ENCODE data around the gene MAP4K2. TPM values are rescaled to one million over a fixed set of nuclear protein-coding genes. Genes with fewer than 3 reads are reported as not detected.
A peak's percentile ranks its signal among the peaks of the same experiment; 100 is the strongest.

The MAP4K2 gene
- total RNA-seq, 1 experiment from 2014 or later: 14.4 TPM

- peak; percentile 100 for DNase-seq (ENCODE audit: low read depth)
- in situ Hi-C loops (cut with HindIII; ENCODE audit: low pct_unique_long_range_greater_than_20kb, low sequenced_read_pairs): no loop called here
These were observed 24.3 kb downstream of the MAP4K2 start, which contains the start of gene SF1 for GRCh38 chr11:64778473-64779298. SF1 (minus strand) TSS chr11:64778542; CDS start chr11:64778392, 150 bp downstream.

DNA sequence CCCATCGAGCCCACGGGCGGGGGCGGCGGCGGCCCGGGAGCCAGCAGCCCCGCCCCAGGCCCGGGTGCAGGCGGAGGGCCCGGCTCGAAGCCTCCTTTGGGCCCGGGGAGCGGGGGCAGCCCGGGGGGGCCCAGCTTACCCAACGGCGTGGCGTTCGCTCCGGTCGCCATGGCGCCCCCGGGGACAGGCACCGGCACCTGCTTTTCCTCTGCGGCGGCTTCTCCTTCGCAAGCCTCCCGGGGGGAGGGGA, 24.9 kb downstream of the MAP4K2 start:
- in situ Hi-C loops (cut with HindIII; ENCODE audit: low pct_unique_long_range_greater_than_20kb, low sequenced_read_pairs): no loop called here
- no peak for DNase-seq (ENCODE audit: low read depth)

DNA sequence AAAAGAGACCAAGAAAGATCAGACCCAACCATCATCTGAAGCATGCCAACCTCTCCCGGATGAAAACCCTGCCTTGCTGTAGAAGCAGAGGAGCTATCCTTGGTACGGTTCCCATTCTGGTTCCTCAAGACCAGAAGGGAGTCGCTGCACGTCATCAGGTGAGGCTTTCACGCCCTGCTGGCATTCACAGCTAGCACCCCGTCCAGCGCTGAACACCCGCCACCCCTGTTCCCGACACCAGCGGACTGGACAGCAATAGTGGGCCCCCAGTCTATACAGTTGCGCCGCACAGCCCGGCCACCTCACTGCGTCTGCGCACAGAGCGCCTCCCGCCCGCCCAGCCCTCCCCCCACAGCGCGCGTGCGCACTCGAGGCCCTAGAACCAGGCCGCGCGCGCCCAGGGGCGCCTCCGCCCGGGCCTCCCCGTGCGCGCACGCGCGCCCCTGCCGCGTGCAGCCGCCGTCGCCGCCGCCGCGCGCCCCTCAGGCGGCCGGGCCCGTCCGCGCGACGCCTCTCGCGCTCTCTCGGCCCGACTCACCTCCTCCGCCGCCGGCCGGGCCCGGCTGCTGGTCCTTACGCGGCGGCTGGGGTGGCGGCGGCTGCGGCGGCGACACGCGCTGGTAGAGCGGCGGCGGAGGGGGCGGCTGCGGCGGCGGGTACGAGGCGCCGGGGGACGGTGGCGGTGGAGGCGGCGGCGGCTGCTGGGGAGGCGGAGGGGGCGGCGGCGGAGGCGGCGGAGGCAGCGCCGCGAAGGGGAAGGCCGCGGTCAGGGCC, 25.4 kb downstream of the MAP4K2 start:
- in situ Hi-C loops (cut with HindIII; ENCODE audit: low pct_unique_long_range_greater_than_20kb, low sequenced_read_pairs): no loop called here
- peak; percentile 55 for DNase-seq (ENCODE audit: low read depth)

DNA sequence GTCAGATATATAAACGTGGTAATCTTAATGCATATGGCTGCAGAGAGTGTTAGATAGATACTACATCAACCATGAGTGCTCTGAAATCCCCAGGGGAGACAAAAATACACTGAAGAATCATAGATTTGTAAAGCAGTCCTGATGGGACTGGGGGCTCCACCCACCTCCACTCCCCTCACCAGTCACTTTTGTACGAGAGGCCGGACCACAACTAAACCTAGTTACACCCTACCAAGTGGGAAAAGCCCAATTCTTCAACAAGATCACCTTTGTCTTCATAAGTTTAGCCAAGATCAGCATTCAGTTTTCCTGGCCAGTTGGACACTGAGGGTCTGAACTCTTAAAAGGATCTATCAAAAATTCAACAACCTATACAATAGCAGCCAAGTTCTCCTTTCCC, 26.1 kb downstream of the MAP4K2 start:
- in situ Hi-C loops (cut with HindIII; ENCODE audit: low pct_unique_long_range_greater_than_20kb, low sequenced_read_pairs): no loop called here
- no peak for DNase-seq (ENCODE audit: low read depth)

DNA sequence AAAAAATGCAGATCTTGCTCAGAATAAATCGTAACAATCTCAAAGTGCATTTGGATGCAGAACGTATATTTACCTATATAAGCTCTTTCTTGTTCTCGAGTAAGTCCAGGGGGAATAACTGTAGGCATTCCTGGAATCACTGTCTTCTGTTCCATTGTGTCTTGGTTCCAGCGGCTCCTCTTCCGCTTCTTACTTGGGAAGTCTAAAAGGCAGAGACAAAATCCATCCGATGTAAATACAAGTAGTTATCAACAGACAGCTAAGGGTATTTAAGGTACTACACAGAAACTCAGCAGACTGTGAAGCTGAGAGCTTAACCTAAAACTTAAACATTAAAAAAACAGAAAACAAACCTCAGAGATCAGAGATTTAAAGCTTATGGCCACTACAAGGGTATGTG, 26.6 kb downstream of the MAP4K2 start:
- in situ Hi-C loops (cut with HindIII; ENCODE audit: low pct_unique_long_range_greater_than_20kb, low sequenced_read_pairs): no loop called here
- DNase-seq (ENCODE audit: low read depth): no peak

DNA sequence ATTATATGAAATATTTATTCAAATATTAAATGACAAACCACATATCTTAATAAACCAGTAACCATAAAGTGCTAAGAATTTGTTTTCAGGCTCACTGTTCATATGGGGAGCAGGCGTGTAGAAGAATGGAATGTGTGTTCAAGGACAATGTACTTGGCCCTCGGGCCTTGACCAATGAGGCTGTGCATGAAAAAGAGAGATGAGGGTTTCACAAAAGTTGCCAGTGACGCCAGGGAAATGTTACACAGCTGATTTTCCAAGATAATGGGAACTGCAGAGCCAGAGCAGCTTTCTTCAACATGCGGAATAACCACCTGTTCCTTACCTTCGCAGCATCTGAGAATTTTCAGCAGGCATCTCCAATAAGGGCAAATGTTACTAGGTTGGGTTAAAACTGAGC, 28.9 kb downstream of the MAP4K2 start:
- in situ Hi-C loops (cut with HindIII; ENCODE audit: low pct_unique_long_range_greater_than_20kb, low sequenced_read_pairs): no loop called here
- DNase-seq (ENCODE audit: low read depth): no peak

DNA sequence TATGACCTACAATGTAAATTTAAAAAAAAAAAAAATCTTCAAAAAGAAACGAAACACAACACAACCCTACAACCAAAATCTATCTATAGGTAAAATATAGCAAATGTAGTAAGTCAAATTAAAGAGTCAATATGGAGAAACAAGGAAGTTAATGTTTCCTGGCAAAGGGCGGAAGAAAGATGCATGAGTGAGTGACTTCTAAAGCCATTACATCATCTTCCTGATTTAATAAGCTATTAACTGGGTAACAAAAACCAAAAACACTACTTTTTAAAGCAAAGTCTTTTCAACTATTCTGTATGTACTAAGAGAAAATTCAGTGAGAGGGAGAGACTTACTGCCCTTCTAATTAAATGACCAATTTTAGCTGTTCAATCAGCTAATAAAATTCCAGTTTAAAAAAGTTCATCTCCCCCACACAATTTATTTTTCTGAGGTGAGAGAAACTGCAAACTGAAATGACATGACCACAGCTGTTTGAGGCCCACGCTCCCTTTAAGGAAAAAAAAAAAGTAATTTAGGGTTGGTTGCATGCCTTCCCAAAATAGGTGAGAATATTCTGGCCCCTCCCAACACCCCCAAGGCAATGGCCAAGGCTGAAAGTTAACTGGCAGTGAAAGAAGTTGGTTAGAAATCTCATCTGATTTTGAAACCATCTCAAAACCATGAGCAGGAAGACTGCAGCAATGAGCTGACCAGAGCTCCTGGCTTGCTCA, 30.6 kb downstream of the MAP4K2 start:
- DNase-seq (ENCODE audit: low read depth): no peak
- in situ Hi-C loops (cut with HindIII; ENCODE audit: low pct_unique_long_range_greater_than_20kb, low sequenced_read_pairs): no loop called here

DNA sequence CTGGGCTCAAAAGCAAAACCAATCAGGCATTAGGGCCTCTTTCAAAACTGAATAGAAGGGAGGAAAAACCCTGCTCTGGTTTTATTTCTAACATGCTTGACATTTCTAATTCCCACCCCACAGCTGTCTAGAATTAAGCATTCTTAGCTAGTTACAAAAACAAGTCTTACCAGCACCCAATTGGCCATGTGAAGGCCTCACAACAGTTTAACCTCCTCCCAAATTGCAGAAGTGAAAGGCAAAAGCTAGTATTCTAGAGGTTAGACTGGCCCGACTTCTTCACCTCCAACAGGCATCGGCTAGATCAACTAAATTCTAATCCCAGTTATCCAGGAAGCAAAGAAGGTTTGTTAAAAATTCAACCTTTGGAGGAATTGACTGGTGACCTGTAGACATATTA, 31.2 kb downstream of the MAP4K2 start:
- no peak for DNase-seq (ENCODE audit: low read depth)
- in situ Hi-C loops (cut with HindIII; ENCODE audit: low pct_unique_long_range_greater_than_20kb, low sequenced_read_pairs): no loop called here

- in situ Hi-C loops (cut with HindIII; ENCODE audit: low pct_unique_long_range_greater_than_20kb, low sequenced_read_pairs): no loop called here
- DNase-seq (ENCODE audit: low read depth): no peak
These were observed 32.9 kb downstream of the MAP4K2 start for GRCh38 chr11:64770120-64770519.

GRCh38 chr11:64769283-64769682, 33.7 kb downstream of the MAP4K2 start:
- DNase-seq (ENCODE audit: low read depth): no peak
- in situ Hi-C loops (cut with HindIII; ENCODE audit: low pct_unique_long_range_greater_than_20kb, low sequenced_read_pairs): no loop called here

DNA sequence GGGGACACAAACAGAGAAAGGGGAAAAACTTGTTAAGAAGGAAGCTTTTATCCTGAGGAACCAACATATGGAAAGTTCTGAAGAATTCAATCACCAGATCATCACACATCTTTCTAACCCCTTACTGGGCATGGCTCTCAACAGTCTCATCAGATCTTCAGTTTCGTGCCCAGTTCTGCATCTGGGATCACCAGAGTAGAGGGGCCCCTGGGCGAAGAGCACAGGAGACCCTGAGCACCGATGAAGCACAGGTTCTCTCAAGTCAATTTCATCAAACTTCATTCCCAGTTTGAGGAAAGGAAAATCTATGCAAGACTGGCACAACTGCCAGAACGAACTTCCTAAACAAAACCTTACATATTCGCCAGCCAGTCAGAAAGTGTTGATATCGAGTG, 34.7 kb downstream of the MAP4K2 start:
- in situ Hi-C loops (cut with HindIII; ENCODE audit: low pct_unique_long_range_greater_than_20kb, low sequenced_read_pairs): no loop called here

GRCh38 chr11:64767344-64768299, 35.4 kb downstream of the MAP4K2 start:
- in situ Hi-C loops (cut with HindIII; ENCODE audit: low pct_unique_long_range_greater_than_20kb, low sequenced_read_pairs): no loop called here
- no peak for DNase-seq (ENCODE audit: low read depth)

More for the DNA sequence above, 34.7 kb downstream of the MAP4K2 start:
- no peak for DNase-seq (ENCODE audit: low read depth)

DNA sequence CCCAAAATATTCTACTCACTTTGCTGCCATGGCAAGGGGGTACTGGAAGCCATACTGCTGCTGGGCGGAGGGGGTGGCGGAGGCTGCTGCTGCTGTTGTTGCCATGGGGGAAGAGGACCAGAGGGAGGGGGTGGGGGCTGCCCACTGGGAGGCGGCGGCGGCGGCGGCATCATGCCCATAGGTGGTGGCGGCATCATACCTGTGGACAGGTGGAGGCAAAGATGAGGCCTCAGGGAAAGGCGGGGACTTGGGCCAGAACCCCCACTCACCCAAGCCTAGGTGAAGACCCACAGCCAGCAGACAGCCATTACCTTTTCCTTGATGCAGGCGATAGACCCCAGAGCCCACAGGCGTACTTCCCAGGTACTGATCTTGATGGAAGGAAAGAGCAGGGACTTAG, 36.1 kb downstream of the MAP4K2 start:
- DNase-seq (ENCODE audit: low read depth): no peak
- in situ Hi-C loops (cut with HindIII; ENCODE audit: low pct_unique_long_range_greater_than_20kb, low sequenced_read_pairs): no loop called here

- in situ Hi-C loops (cut with HindIII; ENCODE audit: low pct_unique_long_range_greater_than_20kb, low sequenced_read_pairs): no loop called here
- DNase-seq (ENCODE audit: low read depth): no peak
These were observed 37.0 kb downstream of the MAP4K2 start for GRCh38 chr11:64765851-64766665.

- in situ Hi-C loops (cut with HindIII; ENCODE audit: low pct_unique_long_range_greater_than_20kb, low sequenced_read_pairs): no loop called here
- DNase-seq (ENCODE audit: low read depth): no peak
These were observed 37.6 kb downstream of the MAP4K2 start for GRCh38 chr11:64765291-64765850.

DNA sequence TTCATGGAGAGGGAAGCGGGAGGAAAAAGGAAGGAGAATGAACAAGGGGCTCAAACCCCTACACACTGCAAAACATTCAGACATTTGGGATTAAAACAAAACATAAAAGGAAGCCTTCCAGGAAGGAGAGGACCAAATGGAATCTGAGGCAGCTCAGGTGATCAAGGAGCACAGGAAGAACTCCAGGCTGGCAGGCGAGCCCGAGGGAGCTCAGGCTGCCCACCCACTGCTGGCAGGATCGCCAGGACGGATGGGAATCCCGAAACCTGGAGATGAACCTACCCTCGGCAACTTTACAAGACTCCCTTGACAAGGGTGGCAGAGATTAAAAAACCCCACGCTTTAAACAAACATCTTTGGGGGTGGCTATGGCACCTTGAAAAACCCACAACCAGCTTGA, 38.3 kb downstream of the MAP4K2 start:
- in situ Hi-C loops (cut with HindIII; ENCODE audit: low pct_unique_long_range_greater_than_20kb, low sequenced_read_pairs): no loop called here
- DNase-seq (ENCODE audit: low read depth): no peak

GRCh38 chr11:64764040-64764611, 38.9 kb downstream of the MAP4K2 start:
- no peak for DNase-seq (ENCODE audit: low read depth)
- in situ Hi-C loops (cut with HindIII; ENCODE audit: low pct_unique_long_range_greater_than_20kb, low sequenced_read_pairs): no loop called here
